HL-60/S4 (cell line): Measurements from ENCODE around the gene TPSG1.
"Not testable (repeated sequence)": the region's sequence is repeated elsewhere in the genome, so short reads cannot be mapped to it uniquely, and the experiment has no call there.

Source experiments
- in situ Hi-C: fragments of 300-500 bp; cut with MboI; formaldehyde crosslinking; loops from 2 replicates; pipeline ENCODE4 v1.14.3; 2022; ENCODE audit warnings: low sequenced_read_pairs

TPSG1 gene

GRCh38 chr16:1225051-1225451 is at the start of gene TPSG1:
TSS of gene TPSG1 (minus strand) at chr16:1225268. CDS start at chr16:1225252, 16 bp downstream.
- in situ Hi-C loops = no loop called here

- in situ Hi-C loops = no loop called here
Measured at GRCh38 chr16:1274767-1275166, 49.7 kb upstream of the TPSG1 start.

DNA sequence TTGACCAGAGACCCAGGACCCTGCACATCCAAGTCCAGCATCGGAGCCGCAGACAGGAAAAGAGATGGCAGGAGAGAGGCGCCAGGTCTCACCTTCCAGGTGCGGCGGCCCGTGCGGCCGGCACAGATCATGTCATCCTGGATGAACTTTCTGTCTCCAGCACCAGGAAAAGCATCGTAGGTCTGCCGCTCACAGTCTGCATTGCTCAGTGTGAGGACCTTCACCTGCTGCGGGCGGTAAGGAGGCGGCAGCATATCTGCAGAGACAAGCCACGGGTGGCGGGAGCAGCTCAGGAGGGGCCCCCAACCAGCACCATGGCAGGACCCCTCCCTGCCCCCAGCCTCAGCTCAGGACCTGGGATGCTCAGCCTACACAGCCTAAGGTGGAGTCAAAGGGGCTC is 48.7 kb upstream of the TPSG1 start:
- in situ Hi-C loops = no loop called here

- in situ Hi-C loops = no loop called here
Measured at GRCh38 chr16:1272453-1273198, 47.6 kb upstream of the TPSG1 start.

GRCh38 chr16:1271724-1272413 is 46.8 kb upstream of the TPSG1 start:
- in situ Hi-C loops = not testable (repeated sequence)

DNA sequence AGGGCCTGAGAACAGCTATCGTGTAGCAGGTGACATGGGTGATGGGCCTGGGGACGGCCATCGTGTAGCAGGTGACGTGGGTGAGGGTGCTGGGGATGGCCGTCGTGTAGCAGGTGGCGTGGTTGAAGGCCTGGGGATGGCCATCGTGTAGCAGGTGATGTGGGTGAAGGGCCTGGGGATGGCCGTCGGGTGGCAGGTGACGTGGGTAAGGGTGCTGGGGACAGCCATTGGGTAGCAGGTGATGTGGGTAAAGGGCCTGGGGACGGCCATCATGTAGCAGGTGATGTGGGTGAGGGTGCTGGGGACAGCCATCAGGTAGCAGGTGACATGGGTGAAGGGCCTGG is 46.3 kb upstream of the TPSG1 start:
- in situ Hi-C loops = no loop called here

DNA sequence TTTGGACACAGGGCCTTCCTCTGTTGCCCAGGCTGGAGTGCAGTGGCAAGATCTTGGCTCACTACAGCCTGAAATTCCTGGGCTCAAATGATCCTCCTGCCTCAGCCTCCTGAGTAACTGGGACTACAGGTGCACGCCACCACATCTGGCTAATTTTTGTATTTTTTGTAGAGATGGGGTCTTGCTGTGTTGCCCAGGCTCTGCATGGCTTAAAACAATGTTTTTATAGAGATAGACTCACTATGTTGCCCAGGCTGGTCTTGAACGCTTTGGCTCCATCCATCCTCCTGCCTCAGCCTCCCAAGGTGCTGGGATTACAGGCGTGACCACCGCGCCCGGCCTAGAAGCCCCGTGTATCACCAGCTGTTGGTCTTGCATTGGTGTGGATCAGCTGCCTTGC is 44.4 kb upstream of the TPSG1 start:
- in situ Hi-C loops = not testable (repeated sequence)

GRCh38 chr16:1265826-1266225 is 40.8 kb upstream of the TPSG1 start:
- in situ Hi-C loops = no loop called here

- in situ Hi-C loops = no loop called here
Measured at GRCh38 chr16:1265090-1265630, 40.1 kb upstream of the TPSG1 start.

- in situ Hi-C loops = no loop called here
Measured at GRCh38 chr16:1264345-1265089, 39.4 kb upstream of the TPSG1 start.

DNA sequence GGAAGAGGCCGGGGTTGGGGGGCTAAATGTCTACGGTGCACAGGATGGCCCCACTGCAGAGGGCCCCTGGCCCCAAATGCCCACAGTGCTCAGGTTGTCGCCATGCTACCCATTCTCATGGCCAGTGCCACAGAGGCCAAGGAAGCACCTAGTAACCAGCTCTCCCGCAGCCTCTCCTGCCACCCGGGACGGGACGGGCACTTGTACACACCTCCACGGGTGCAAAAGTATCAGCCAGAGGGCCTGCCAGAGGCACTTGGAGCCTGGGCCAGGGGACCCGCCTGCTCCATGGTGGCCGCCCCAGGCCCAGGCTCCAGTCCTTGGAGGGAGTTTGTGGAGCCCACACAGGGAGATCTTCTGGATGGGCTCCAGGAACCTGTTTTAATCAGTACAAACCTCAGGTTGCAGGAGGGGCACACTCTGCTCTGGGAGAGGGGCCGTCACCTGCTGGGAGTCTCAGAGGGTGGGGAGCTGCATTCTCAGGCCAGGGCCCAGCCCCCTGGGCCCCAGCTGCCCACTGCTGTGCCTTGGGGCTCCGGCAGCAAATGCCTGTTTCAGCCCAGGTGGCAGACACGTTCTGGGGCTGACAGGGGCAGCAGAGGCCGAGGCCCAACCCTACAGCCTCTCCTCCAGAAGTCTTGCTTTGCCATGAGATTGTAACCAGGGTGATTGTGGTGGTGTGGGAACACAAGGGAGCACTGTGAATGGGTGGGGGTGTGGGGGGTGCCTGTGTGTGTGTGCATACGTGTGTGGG is 38.7 kb upstream of the TPSG1 start:
- in situ Hi-C loops = no loop called here

DNA sequence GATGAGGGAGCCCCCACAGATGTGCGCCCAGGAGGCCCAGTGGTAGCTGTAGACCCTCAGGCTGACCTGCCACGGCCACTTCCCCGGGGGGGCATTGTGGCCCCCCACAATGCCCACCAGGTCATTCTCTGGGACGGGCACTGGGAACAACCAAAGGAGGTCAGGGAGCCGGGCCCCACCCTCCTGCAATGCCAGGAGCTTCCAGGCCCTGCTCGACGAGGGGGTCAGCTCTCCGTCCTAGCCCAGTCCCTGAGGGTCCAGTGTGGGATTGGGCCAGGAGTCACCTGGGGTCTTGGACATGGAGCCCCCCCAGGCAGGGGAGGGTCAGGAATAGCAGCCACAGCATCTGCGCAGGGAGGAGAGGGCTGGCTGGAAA is 37.8 kb upstream of the TPSG1 start:
- in situ Hi-C loops = no loop called here

DNA sequence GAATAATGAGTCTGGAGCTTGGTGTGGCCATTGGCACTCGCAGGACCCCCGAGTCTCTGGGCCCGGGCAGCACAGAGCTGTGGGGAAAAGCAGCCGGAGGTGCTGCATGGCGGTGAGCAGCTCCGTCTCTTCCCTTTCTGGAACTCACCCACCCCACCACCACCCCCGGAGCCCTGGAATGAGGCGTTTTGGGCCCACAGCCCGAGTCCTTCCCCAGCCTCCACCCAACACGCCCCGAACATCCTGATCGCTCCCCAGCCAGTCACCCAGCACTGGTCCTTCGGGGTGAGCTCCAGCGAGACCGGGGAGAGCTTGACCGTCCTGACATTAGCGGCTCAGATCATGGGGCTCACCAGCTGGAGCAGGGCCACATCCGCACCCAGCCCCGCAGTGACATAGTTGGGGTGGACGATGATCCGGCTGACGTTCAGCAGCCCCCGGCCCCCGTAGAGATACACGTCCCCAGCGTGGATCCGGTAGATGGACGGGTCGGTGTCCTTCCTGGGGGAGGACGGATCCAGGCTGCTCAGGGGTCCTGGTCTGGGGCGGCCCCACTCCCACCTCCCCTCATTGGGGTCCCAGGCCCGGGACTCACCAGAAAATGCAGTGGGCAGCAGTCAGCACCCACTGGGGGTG is 37.3 kb upstream of the TPSG1 start:
- in situ Hi-C loops = no loop called here

DNA sequence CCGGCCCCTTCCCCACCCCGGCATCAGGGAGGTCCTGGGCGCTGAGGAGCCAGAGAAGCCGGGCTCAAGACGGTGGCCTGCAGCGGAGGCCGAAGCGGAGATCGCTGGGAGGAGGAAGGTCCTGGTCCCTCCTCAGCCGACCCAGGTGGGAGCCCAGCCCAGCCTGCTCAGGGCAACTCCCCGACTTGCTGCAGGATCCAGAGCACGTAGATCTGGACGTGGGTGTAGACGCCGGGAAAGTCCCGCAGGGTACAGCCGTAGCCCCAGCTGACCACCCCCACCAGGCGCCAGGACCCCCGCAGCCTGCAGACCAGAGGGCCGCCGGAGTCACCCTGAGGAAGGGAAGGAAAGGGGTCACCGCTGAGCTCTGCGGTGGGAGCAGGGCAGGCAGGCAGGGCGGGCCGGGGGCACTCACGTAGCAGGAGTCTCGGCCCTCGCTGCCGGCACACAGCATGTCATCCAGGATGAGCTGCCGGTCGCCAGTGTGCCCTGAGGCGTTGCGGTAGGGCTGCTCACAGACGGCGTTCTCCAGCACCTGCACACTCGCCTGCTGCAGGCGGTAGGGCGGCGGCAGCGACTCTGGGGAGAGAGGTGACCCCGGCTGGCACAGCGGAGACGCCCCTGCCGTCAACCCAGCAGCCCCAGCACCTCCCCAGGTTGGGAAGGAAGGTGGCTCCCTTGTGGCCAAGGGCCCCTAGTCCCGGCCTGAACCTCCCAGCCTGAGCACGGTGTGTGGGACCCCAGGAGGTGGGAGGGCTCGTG is 36.2 kb upstream of the TPSG1 start:
- in situ Hi-C loops = no loop called here

GRCh38 chr16:1260101-1260680 is 35.1 kb upstream of the TPSG1 start:
- in situ Hi-C loops = no loop called here

GRCh38 chr16:1259760-1260068 is 34.6 kb upstream of the TPSG1 start:
- in situ Hi-C loops = no loop called here

- in situ Hi-C loops = no loop called here
Measured at GRCh38 chr16:1258906-1259759, 34.1 kb upstream of the TPSG1 start.

GRCh38 chr16:1258225-1258600 is 33.1 kb upstream of the TPSG1 start:
- in situ Hi-C loops = no loop called here
